ENCODE measurements around the gene NUP160. TPM values are rescaled to one million over a fixed set of nuclear protein-coding genes. Genes with fewer than 3 reads are reported as not detected.

NUP160 gene
- total RNA-seq, 1 experiment from 2014 or later = 89.9 TPM

DNA sequence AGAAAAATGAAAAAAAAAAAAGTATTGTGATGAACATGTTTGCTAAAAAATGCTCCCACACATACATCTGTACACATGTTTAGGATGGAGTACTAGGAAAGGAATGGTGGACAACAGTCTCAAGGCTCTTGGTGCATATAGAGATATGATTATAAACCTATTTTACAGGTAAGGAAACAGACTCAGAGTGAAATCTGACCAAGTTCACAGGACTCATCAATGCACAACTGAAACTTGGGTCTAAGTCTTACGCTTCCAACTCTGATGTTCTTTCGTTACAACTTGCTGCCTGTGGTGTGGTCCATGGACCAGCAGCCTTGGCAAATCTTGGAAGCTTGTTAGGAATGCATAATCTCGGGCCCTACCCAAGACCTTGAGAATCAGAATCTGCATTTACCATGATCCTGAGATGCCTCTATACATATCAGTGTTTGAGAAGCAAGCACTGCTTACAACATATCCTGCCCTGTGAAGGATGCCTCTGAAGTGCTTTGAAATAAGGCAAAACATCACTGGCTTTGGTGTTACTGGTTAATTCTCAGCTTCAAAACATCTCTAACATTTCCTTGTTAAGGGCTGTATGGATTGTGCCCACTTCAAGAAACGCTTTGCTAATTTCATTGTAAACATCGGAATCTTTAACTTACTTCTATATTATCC is 39.9 kb upstream of the NUP160 start:
- Mint-ChIP-seq H3K9me3 (peaks cover 7% of the 10 kb centered on the region), H3K36me3 (peaks cover 5% of the 10 kb centered on the region), H3K27me3 (ENCODE audit: low read depth) (no peaks in the 10 kb centered on the region), H3K4me1 (no peaks in the 10 kb centered on the region), H3K4me3 (no peak overlapping the region), H3K27ac (no peak overlapping the region)
- ChIA-PET CTCF (no interaction called here), POLR2A (no interaction called here)
- DNase-seq (ENCODE audit: low spot score) (no peak), ATAC-seq (no peak)
- TF ChIP-seq, protein P1, sequence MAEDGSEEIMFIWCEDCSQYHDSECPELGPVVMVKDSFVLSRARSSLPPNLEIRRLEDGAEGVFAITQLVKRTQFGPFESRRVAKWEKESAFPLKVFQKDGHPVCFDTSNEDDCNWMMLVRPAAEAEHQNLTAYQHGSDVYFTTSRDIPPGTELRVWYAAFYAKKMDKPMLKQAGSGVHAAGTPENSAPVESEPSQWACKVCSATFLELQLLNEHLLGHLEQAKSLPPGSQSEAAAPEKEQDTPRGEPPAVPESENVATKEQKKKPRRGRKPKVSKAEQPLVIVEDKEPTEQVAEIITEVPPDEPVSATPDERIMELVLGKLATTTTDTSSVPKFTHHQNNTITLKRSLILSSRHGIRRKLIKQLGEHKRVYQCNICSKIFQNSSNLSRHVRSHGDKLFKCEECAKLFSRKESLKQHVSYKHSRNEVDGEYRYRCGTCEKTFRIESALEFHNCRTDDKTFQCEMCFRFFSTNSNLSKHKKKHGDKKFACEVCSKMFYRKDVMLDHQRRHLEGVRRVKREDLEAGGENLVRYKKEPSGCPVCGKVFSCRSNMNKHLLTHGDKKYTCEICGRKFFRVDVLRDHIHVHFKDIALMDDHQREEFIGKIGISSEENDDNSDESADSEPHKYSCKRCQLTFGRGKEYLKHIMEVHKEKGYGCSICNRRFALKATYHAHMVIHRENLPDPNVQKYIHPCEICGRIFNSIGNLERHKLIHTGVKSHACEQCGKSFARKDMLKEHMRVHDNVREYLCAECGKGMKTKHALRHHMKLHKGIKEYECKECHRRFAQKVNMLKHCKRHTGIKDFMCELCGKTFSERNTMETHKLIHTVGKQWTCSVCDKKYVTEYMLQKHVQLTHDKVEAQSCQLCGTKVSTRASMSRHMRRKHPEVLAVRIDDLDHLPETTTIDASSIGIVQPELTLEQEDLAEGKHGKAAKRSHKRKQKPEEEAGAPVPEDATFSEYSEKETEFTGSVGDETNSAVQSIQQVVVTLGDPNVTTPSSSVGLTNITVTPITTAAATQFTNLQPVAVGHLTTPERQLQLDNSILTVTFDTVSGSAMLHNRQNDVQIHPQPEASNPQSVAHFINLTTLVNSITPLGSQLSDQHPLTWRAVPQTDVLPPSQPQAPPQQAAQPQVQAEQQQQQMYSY (CRISPR knock-in tag; IDR thresholded peaks at IDR 0.05) = no peak
- TF ChIP-seq, protein P2, sequence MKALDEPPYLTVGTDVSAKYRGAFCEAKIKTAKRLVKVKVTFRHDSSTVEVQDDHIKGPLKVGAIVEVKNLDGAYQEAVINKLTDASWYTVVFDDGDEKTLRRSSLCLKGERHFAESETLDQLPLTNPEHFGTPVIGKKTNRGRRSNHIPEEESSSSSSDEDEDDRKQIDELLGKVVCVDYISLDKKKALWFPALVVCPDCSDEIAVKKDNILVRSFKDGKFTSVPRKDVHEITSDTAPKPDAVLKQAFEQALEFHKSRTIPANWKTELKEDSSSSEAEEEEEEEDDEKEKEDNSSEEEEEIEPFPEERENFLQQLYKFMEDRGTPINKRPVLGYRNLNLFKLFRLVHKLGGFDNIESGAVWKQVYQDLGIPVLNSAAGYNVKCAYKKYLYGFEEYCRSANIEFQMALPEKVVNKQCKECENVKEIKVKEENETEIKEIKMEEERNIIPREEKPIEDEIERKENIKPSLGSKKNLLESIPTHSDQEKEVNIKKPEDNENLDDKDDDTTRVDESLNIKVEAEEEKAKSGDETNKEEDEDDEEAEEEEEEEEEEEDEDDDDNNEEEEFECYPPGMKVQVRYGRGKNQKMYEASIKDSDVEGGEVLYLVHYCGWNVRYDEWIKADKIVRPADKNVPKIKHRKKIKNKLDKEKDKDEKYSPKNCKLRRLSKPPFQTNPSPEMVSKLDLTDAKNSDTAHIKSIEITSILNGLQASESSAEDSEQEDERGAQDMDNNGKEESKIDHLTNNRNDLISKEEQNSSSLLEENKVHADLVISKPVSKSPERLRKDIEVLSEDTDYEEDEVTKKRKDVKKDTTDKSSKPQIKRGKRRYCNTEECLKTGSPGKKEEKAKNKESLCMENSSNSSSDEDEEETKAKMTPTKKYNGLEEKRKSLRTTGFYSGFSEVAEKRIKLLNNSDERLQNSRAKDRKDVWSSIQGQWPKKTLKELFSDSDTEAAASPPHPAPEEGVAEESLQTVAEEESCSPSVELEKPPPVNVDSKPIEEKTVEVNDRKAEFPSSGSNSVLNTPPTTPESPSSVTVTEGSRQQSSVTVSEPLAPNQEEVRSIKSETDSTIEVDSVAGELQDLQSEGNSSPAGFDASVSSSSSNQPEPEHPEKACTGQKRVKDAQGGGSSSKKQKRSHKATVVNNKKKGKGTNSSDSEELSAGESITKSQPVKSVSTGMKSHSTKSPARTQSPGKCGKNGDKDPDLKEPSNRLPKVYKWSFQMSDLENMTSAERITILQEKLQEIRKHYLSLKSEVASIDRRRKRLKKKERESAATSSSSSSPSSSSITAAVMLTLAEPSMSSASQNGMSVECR (CRISPR knock-in tag; IDR thresholded peaks at IDR 0.05; ENCODE audit: borderline replicate concordance) = no peak
- no peak for TF ChIP-seq NFE2L1 (CRISPR knock-in tag; IDR thresholded peaks at IDR 0.05)
- no peak for TF ChIP-seq NR3C1 (CRISPR knock-in tag; conservative IDR thresholded peaks at IDR 0.05; ENCODE audit: low read depth)
- no peak for TF ChIP-seq ESRRA (CRISPR knock-in tag; IDR thresholded peaks at IDR 0.05; ENCODE audit: borderline replicate concordance)
- TF ChIP-seq, protein P3, sequence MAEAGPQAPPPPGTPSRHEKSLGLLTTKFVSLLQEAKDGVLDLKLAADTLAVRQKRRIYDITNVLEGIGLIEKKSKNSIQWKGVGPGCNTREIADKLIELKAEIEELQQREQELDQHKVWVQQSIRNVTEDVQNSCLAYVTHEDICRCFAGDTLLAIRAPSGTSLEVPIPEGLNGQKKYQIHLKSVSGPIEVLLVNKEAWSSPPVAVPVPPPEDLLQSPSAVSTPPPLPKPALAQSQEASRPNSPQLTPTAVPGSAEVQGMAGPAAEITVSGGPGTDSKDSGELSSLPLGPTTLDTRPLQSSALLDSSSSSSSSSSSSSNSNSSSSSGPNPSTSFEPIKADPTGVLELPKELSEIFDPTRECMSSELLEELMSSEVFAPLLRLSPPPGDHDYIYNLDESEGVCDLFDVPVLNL (CRISPR knock-in tag; IDR thresholded peaks at IDR 0.05; ENCODE audit: borderline replicate concordance, low read depth) = no peak
- TF ChIP-seq, protein P4, sequence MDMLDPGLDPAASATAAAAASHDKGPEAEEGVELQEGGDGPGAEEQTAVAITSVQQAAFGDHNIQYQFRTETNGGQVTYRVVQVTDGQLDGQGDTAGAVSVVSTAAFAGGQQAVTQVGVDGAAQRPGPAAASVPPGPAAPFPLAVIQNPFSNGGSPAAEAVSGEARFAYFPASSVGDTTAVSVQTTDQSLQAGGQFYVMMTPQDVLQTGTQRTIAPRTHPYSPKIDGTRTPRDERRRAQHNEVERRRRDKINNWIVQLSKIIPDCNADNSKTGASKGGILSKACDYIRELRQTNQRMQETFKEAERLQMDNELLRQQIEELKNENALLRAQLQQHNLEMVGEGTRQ (CRISPR knock-in tag; IDR thresholded peaks at IDR 0.05) = no peak
- no peak for TF ChIP-seq ZNF121 (CRISPR knock-in tag; IDR thresholded peaks at IDR 0.05)
- no peak for TF ChIP-seq TEAD4 (CRISPR knock-in tag; IDR thresholded peaks at IDR 0.05)
- TF ChIP-seq, protein P5, sequence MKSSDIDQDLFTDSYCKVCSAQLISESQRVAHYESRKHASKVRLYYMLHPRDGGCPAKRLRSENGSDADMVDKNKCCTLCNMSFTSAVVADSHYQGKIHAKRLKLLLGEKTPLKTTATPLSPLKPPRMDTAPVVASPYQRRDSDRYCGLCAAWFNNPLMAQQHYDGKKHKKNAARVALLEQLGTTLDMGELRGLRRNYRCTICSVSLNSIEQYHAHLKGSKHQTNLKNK (CRISPR knock-in tag; IDR thresholded peaks at IDR 0.05) = no peak
- no peak for TF ChIP-seq ELF4 (CRISPR knock-in tag; IDR thresholded peaks at IDR 0.05; ENCODE audit: low read depth)
- TF ChIP-seq, protein P6, sequence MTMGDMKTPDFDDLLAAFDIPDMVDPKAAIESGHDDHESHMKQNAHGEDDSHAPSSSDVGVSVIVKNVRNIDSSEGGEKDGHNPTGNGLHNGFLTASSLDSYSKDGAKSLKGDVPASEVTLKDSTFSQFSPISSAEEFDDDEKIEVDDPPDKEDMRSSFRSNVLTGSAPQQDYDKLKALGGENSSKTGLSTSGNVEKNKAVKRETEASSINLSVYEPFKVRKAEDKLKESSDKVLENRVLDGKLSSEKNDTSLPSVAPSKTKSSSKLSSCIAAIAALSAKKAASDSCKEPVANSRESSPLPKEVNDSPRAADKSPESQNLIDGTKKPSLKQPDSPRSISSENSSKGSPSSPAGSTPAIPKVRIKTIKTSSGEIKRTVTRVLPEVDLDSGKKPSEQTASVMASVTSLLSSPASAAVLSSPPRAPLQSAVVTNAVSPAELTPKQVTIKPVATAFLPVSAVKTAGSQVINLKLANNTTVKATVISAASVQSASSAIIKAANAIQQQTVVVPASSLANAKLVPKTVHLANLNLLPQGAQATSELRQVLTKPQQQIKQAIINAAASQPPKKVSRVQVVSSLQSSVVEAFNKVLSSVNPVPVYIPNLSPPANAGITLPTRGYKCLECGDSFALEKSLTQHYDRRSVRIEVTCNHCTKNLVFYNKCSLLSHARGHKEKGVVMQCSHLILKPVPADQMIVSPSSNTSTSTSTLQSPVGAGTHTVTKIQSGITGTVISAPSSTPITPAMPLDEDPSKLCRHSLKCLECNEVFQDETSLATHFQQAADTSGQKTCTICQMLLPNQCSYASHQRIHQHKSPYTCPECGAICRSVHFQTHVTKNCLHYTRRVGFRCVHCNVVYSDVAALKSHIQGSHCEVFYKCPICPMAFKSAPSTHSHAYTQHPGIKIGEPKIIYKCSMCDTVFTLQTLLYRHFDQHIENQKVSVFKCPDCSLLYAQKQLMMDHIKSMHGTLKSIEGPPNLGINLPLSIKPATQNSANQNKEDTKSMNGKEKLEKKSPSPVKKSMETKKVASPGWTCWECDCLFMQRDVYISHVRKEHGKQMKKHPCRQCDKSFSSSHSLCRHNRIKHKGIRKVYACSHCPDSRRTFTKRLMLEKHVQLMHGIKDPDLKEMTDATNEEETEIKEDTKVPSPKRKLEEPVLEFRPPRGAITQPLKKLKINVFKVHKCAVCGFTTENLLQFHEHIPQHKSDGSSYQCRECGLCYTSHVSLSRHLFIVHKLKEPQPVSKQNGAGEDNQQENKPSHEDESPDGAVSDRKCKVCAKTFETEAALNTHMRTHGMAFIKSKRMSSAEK (CRISPR knock-in tag; IDR thresholded peaks at IDR 0.05; ENCODE audit: borderline replicate concordance) = no peak
- no peak for TF ChIP-seq ZNF219 (CRISPR knock-in tag; IDR thresholded peaks at IDR 0.05; ENCODE audit: borderline replicate concordance)
